T-helper 1 cell treated with Interleukin-12 subunit alpha and Interleukin-12 subunit beta and Interleukin-4 antibody, amounts not matched to agents 30 μg/mL and 1 μg/mL, for 36 hours (primary cell): ENCODE data around the gene ISLR.

Experiments used
- H3K27ac Mint-ChIP-seq: one replicate; pipeline ENCODE4 v1.8.0; 2021; ENCODE audit warnings: mild to moderate bottlenecking, mixed read lengths
- H3K27me3 Mint-ChIP-seq: one replicate; pipeline ENCODE4 v1.8.0; 2021; ENCODE audit warnings: low read depth, mixed read lengths
- H3K36me3 Mint-ChIP-seq: one replicate; pipeline ENCODE4 v1.8.0; 2021; ENCODE audit warnings: low read depth, mixed read lengths
- H3K4me1 Mint-ChIP-seq: one replicate; pipeline ENCODE4 v1.8.0; 2021; ENCODE audit warnings: low read depth, mixed read lengths
- H3K4me3 Mint-ChIP-seq: one replicate; pipeline ENCODE4 v1.8.0; 2021; ENCODE audit warnings: mild to moderate bottlenecking, moderate library complexity, mixed read lengths
- H3K9me3 Mint-ChIP-seq: one replicate; pipeline ENCODE4 v1.8.0; 2021; ENCODE audit warnings: mixed read lengths

ISLR gene

DNA sequence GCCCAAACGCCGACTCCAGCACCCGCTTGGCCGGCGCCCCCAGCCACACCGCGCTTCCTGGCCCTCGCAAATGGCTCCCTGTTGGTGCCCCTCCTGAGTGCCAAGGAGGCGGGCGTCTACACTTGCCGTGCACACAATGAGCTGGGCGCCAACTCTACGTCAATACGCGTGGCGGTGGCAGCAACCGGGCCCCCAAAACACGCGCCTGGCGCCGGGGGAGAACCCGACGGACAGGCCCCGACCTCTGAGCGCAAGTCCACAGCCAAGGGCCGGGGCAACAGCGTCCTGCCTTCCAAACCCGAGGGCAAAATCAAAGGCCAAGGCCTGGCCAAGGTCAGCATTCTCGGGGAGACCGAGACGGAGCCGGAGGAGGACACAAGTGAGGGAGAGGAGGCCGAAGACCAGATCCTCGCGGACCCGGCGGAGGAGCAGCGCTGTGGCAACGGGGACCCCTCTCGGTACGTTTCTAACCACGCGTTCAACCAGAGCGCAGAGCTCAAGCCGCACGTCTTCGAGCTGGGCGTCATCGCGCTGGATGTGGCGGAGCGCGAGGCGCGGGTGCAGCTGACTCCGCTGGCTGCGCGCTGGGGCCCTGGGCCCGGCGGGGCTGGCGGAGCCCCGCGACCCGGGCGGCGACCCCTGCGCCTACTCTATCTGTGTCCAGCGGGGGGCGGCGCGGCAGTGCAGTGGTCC is 39.7 kb upstream of the ISLR start:
- Mint-ChIP-seq H3K27me3 (peaks cover 96% of the 10 kb centered on the region), H3K27ac (peak overlapping the region; percentile 34), H3K36me3 (peaks cover 9% of the 10 kb centered on the region), H3K9me3 (no peaks in the 10 kb centered on the region), H3K4me1 (peaks cover 18% of the 10 kb centered on the region), H3K4me3 (no peak overlapping the region)

DNA sequence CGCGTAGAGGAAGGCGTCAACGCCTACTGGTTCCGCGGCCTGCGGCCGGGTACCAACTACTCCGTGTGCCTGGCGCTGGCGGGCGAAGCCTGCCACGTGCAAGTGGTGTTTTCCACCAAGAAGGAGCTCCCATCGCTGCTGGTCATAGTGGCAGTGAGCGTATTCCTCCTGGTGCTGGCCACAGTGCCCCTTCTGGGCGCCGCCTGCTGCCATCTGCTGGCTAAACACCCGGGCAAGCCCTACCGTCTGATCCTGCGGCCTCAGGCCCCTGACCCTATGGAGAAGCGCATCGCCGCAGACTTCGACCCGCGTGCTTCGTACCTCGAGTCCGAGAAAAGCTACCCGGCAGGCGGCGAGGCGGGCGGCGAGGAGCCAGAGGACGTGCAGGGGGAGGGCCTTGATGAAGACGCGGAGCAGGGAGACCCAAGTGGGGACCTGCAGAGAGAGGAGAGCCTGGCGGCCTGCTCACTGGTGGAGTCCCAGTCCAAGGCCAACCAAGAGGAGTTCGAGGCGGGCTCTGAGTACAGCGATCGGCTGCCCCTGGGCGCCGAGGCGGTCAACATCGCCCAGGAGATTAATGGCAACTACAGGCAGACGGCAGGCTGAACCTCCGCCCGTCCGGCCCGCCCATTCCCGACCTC is 39.0 kb upstream of the ISLR start:
- Mint-ChIP-seq H3K4me1 (peaks cover 16% of the 10 kb centered on the region), H3K36me3 (peaks cover 9% of the 10 kb centered on the region), H3K9me3 (no peaks in the 10 kb centered on the region), H3K4me3 (no peak overlapping the region), H3K27ac (peak overlapping the region; percentile 74), H3K27me3 (peaks cover 96% of the 10 kb centered on the region)

DNA sequence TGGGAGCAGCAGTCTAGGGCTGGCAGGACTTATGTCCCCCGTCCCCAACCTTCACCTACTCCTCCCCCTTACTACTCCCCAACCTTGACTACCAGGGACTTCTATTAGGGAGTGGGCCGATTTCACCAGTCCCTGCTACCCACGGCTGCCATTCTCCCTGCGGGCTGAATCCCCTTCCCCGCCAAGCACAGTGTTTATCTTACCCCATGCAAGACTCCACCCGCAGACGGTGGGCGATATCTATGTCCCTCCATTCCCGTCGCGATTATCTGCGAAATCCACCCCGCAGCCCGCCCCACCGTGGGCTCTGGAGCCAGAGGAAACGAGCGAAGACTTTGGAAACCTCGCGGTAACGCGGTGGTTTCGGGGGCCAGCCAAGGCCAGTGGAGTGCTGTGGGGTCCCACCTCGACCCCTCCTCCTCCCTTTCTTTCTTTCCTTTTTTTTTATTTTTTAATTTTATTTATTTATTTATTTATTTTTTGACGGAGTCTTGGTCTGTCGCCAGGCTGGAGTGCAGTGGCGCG is 38.4 kb upstream of the ISLR start:
- peaks cover 9% of the 10 kb centered on the region for H3K36me3 Mint-ChIP-seq
- peak overlapping the region; percentile 12 for H3K4me3 Mint-ChIP-seq
- H3K27me3 Mint-ChIP-seq: peaks cover 94% of the 10 kb centered on the region
- peak overlapping the region; percentile 70 for H3K27ac Mint-ChIP-seq
- peaks cover 14% of the 10 kb centered on the region for H3K4me1 Mint-ChIP-seq
- no peaks in the 10 kb centered on the region for H3K9me3 Mint-ChIP-seq

DNA sequence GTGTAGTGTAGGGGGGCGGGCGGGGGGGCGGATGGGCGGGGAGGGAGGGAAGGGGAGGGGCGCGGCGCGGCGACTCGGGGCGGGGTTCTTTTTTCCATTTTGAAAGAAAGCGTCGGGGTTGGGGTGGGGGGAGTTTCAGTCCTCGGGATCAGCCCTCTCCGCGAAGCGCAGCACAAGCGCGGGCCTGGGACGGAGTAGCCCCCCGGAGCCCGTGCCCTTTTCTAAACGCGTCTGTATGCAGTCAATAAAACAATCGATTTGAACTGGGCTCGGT is 37.0 kb upstream of the ISLR start:
- H3K27me3 Mint-ChIP-seq: peaks cover 93% of the 10 kb centered on the region
- H3K9me3 Mint-ChIP-seq: no peaks in the 10 kb centered on the region
- peaks cover 12% of the 10 kb centered on the region for H3K4me1 Mint-ChIP-seq
- H3K36me3 Mint-ChIP-seq: peaks cover 8% of the 10 kb centered on the region
- no peak overlapping the region for H3K27ac Mint-ChIP-seq
- H3K4me3 Mint-ChIP-seq: peak overlapping the region; percentile 44

DNA sequence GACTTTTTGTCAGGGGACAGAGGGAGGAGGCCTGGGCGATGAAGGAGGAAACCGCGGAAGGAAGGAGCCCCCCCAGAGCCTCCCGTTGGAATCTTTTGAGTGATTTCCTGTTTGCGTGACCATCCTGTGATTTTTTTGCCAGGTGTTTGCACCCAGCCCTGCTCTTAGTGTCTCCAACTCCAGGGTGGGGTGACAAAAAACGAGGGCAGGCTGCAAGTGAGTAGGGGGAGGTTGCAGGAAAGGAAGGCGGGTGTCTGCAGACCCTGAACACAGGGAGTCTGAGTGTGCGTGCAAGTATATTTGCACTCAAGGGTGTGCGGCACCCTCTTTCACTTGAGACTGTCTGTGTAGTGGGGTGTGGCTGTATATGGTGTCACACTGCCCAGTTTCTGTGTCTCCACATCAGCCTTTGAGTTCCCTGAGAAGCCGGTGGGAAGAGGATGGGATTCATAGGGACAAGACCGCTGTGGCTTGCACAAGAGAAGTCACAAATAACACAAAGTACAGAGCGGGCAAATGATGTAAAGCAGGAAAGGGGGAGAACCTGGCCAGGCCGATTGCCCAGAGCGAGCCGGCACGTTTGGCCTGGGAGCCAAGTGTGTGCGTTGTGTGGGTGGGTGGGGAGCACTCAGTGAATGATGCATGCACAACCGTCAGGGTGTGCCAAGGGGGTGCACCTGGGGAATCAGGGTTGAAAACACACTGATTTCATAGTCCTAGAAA is 36.5 kb upstream of the ISLR start:
- H3K27ac Mint-ChIP-seq: no peak overlapping the region
- H3K4me1 Mint-ChIP-seq: peaks cover 10% of the 10 kb centered on the region
- H3K27me3 Mint-ChIP-seq: peaks cover 92% of the 10 kb centered on the region
- H3K36me3 Mint-ChIP-seq: peaks cover 3% of the 10 kb centered on the region
- no peaks in the 10 kb centered on the region for H3K9me3 Mint-ChIP-seq
- peak overlapping the region; percentile 44 for H3K4me3 Mint-ChIP-seq

DNA sequence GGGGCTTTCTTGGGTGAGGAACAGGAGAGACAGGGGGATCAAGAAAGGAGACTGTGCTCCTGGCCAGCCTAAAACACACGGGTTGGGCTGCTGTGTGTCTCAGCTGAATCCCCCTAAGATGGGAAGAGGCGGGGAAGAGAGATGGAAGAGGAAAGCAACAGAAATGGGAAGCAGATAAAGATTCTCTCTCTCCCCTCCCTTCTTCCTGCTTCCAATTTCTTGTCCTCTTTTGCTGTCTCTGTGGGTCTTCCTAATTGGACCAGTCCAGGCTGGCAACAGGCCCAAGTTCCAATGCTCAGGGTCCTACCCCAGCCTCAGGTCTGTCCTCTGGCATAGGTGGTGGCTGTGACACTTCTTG is 36.0 kb upstream of the ISLR start:
- Mint-ChIP-seq H3K36me3 (peaks cover 1% of the 10 kb centered on the region), H3K27me3 (peaks cover 88% of the 10 kb centered on the region), H3K27ac (no peak overlapping the region), H3K4me1 (peaks cover 10% of the 10 kb centered on the region), H3K9me3 (no peaks in the 10 kb centered on the region), H3K4me3 (no peak overlapping the region)

DNA sequence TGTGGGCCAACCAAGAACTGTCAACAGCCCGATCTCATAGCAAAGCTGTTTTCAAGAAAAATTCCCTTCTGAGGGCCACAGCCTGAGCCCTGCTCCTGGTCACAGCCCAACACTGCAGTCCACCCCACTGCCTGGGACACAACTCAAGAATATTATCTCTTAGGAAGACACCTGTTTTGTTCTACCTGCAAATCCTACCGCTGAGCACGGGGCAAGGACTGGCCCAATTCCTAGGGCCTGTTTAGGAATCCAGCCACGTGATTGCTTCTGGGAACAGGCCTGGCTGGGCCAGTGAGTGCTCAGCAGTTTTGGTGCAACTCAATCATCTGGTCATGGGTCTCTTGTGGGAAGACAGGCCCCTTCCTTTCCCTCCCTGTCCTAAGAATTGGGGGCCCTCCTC is 34.9 kb upstream of the ISLR start:
- no peak overlapping the region for H3K4me3 Mint-ChIP-seq
- no peak overlapping the region for H3K27ac Mint-ChIP-seq
- H3K4me1 Mint-ChIP-seq: peaks cover 10% of the 10 kb centered on the region
- H3K9me3 Mint-ChIP-seq: no peaks in the 10 kb centered on the region
- H3K36me3 Mint-ChIP-seq: peaks cover 1% of the 10 kb centered on the region
- H3K27me3 Mint-ChIP-seq: peaks cover 80% of the 10 kb centered on the region

DNA sequence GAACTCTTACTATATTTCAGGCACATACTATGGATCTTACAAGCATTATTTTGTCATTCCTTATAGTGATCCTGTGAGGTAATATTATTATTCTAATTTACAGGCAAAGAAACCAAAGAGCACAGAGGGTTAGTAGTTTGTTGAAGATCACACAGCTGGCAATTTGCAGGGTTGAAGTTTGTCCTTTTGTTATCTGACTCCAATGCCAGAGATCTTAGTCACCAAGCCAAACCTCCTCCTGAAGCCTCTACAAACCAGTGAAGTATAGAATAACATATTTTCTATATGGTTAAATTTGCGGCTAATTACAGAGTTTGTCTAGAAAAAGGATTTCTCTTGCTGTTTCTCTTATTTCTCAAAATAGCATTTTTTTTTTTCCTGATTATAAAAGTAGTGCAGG is 31.9 kb upstream of the ISLR start:
- H3K4me3 Mint-ChIP-seq: no peak overlapping the region
- H3K4me1 Mint-ChIP-seq: peaks cover 5% of the 10 kb centered on the region
- H3K36me3 Mint-ChIP-seq: no peaks in the 10 kb centered on the region
- H3K9me3 Mint-ChIP-seq: no peaks in the 10 kb centered on the region
- H3K27me3 Mint-ChIP-seq: peaks cover 74% of the 10 kb centered on the region
- no peak overlapping the region for H3K27ac Mint-ChIP-seq

DNA sequence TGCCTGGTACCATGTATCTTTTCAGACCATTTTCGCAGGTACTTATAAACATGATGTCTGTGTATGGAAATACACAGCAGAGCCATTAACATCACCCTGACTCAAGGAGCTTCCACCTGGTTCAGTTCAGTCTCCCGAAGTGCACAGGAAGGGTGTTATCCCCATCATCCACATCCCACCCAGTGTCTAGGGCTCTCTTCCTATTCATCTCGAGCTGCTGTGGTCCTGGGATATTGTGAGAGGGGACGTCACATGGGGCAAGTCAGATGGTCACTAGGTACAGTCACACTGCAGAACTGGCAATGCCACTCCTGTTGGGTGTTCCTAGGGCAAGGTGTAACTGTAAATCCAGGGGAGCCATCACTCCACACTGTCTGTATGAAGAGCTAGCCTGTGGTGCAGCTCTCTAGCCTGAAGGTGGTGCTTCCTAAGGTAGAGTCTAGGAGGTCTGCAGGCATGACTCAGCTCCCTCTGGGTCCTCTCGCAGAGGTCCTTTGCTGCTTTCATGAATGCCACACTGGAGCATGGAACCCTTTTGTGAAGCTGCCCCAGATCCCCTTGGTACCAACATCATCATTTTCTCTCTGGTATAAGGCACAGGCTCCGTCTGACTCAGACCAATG is 29.2 kb upstream of the ISLR start:
- H3K27ac Mint-ChIP-seq: no peak overlapping the region
- H3K4me1 Mint-ChIP-seq: no peaks in the 10 kb centered on the region
- H3K27me3 Mint-ChIP-seq: peaks cover 62% of the 10 kb centered on the region
- H3K9me3 Mint-ChIP-seq: no peaks in the 10 kb centered on the region
- H3K36me3 Mint-ChIP-seq: no peaks in the 10 kb centered on the region
- no peak overlapping the region for H3K4me3 Mint-ChIP-seq

DNA sequence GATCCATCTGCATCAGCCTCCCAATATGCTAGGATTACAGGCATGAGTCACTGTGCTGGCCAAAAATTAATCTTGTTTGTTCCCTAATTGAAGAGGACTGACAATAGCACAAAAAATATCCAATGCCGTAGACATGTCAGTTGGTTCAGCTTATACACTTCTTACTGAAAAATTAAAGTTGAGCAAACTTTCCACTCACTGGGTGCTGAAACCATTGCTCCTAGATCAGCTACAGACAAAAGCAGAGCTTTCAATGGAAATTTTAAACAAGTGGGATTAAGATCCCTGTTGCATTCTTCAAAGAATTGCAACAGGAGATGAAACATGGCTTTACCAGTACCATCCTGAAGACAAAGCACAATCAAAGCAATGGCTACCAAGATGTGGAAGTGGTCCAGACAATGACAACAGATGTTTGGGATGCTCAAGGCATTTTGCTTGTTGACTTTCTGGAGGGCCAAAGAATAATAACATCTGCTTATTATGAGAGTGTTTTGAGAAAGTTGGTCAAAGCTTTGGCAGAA is 27.2 kb upstream of the ISLR start:
- Mint-ChIP-seq H3K4me3 (no peak overlapping the region), H3K36me3 (no peaks in the 10 kb centered on the region), H3K27me3 (peaks cover 58% of the 10 kb centered on the region), H3K9me3 (no peaks in the 10 kb centered on the region), H3K27ac (no peak overlapping the region), H3K4me1 (no peaks in the 10 kb centered on the region)

DNA sequence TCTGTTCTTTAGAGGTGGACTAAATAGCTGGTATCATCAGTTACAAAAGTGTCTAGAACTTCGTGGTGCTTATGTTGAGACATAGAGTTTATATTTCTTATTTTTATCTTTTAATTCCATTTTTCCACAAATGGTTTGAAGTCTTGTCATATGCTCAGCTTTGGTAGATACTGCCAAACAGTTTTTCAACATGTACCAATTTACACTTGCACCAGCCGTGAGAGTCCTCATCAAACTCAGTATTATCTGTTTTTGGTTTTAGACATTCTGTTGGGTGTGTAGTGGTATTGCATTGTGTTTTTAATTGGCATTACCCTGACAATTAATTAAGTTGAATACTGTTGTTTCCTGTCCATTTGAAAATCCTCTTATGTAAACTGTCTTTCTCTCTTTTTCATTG is 26.5 kb upstream of the ISLR start:
- Mint-ChIP-seq H3K4me3 (no peak overlapping the region), H3K9me3 (no peaks in the 10 kb centered on the region), H3K36me3 (no peaks in the 10 kb centered on the region), H3K27ac (no peak overlapping the region), H3K27me3 (peaks cover 60% of the 10 kb centered on the region), H3K4me1 (no peaks in the 10 kb centered on the region)

DNA sequence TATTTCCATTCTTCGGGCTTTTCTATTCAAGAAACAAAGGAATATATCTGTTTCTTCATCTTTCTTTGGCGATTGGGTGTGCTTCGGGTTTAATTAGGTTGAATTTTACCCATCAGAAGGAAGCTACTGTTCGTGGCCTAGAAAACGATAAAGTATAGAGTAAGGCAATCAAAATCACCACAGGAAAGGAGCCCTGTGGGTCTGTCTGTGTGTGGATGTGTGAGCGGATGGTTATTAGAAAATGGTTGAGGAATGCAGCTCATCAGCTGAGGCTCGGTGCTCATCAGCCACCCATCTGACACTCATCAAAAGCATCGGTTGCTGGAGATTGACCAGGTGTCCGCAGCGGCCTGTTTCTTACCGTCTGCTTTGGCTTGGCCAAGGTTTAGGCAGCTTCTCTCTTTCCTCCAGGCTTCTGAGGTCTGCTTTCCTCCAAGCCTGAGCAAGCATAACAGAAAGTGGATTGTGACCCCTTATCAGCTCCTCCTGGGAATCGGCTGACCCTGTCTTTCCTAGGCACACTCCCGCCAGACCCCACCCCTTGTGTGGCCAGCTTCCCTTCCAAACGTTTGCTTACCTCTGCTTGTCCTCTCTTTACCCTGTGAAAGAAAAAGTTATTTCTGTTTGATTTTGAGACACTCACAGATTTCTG is 17.6 kb upstream of the ISLR start:
- H3K9me3 Mint-ChIP-seq: no peaks in the 10 kb centered on the region
- H3K4me3 Mint-ChIP-seq: no peak overlapping the region
- H3K36me3 Mint-ChIP-seq: no peaks in the 10 kb centered on the region
- H3K27ac Mint-ChIP-seq: no peak overlapping the region
- H3K27me3 Mint-ChIP-seq: peaks cover 34% of the 10 kb centered on the region
- H3K4me1 Mint-ChIP-seq: peaks cover 20% of the 10 kb centered on the region

DNA sequence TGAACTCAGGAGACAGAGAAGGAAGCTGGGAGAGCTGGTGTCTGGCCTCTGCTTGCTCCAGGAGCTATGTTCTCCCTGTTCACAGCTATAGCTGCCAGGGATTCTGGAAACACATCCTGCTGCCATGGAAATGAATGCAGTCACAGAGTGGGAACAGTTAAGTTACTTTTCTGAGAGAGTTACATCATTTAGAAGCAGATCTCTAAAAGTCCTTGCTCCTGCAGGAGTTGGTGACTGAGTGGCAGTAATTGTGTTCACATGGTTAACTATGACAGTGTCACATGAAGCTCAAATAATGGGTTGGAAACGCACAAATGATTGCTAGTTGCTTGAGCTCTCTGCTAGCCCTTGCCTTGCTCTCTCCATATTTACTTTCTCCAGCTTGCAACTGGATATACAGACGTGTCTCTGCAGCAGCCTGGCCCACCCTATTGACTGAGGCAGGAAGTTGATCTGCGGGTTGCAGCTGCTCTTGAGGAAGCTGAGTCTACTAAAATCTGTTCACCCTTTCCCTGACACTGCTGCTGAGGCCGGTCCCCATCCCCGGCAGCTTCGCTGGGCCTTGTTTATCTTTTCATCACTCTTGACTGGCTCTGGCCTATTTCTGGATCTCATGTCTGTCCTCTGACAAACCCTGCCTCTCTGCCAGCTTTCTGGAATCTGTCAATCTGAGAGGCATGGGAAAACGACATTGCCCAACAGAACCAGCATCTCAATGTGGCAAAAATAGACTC is 16.7 kb upstream of the ISLR start:
- Mint-ChIP-seq H3K4me3 (no peak overlapping the region), H3K27ac (no peak overlapping the region), H3K4me1 (peaks cover 20% of the 10 kb centered on the region), H3K27me3 (peaks cover 25% of the 10 kb centered on the region), H3K36me3 (no peaks in the 10 kb centered on the region), H3K9me3 (no peaks in the 10 kb centered on the region)
